ENCODE measurements around the gene FGFBP3.

GRCh38 chr10:91901784-91902677 lies 7.3 kb downstream of the FGFBP3 start:
- no peak for TF ChIP-seq CTCF (IDR thresholded peaks at IDR 0.05)
- TF ChIP-seq POLR2A (IDR thresholded peaks at IDR 0.05): no peak

All from esophagus squamous epithelium (tissue), 4 donors.